Neuronal stem cell (in vitro differentiated cells): Measurements from ENCODE around the gene LITAF.

Experiments used
- DNase-seq: peaks from one replicate; pipeline ENCODE4 v3.0.0-alpha.2; 2013; ENCODE audit warnings: low spot score
- H2AFZ ChIP-seq: one replicate; pipeline ENCODE4 v1.6.1; 2013; ENCODE audit warnings: mild to moderate bottlenecking, low read length, inconsistent platforms
- H2AK5ac ChIP-seq: 2 replicates; pipeline ENCODE4 v1.6.1; 2013; ENCODE audit warnings: low read depth, mild to moderate bottlenecking, inconsistent platforms, low read length, moderate library complexity, mixed read lengths
- H2BK120ac ChIP-seq: 2 replicates; pipeline ENCODE4 v1.6.1; 2013; ENCODE audit warnings: low read depth, mild to moderate bottlenecking, inconsistent platforms, low read length, moderate library complexity, mixed read lengths
- H2BK12ac ChIP-seq: one replicate; pipeline ENCODE4 v1.6.1; 2013; ENCODE audit warnings: low read length, inconsistent platforms
- H2BK15ac ChIP-seq: 2 replicates; pipeline ENCODE4 v1.6.1; 2013; ENCODE audit warnings: mild to moderate bottlenecking, low read length, inconsistent platforms, mixed read lengths
- H2BK5ac ChIP-seq: one replicate; pipeline ENCODE4 v1.6.1; 2013; ENCODE audit warnings: inconsistent platforms, mild to moderate bottlenecking, low read length, moderate library complexity
- H3K14ac ChIP-seq: one replicate; pipeline ENCODE4 v1.6.1; 2013; ENCODE audit warnings: low read length, inconsistent platforms
- H3K18ac ChIP-seq: 2 replicates; pipeline ENCODE4 v1.6.1; 2013; ENCODE audit warnings: low read length, inconsistent platforms
- H3K23ac ChIP-seq: 2 replicates; pipeline ENCODE4 v1.6.1; 2013; ENCODE audit warnings: low read depth, mild to moderate bottlenecking, mixed read lengths, low read length, inconsistent platforms; ENCODE audit not compliant: poor library complexity
- H3K27ac ChIP-seq: replicated peaks from 3 replicates; pipeline ENCODE4 v1.5.1; 2013; ENCODE audit warnings: low read length, inconsistent platforms
- H3K27me3 ChIP-seq, 3 experiments: 2 replicates each; pipeline ENCODE4 v1.6.1; 2013; ENCODE audit warnings: low read length in 3 of 3, mild to moderate bottlenecking in 2 of 3, inconsistent platforms in 1 of 3, low read depth in 1 of 3, mixed read lengths in 1 of 3, moderate library complexity in 1 of 3; ENCODE audit not compliant: control insufficient read depth in 3 of 3, insufficient read depth in 3 of 3
- H3K36me3 ChIP-seq, 2 donors: replicated peaks in 1 of 2; 2 replicates each; pipeline ENCODE4 v1.6.1; 2013; ENCODE audit warnings: low read length in 2 of 2; ENCODE audit not compliant: control insufficient read depth in 2 of 2, insufficient read depth in 2 of 2
- H3K4ac ChIP-seq: 2 replicates; pipeline ENCODE4 v1.6.1; 2013; ENCODE audit warnings: inconsistent platforms, mild to moderate bottlenecking, low read length, moderate library complexity
- H3K4me1 ChIP-seq, 2 donors: 1 replicate in 1 of 2; 2 replicates in 1 of 2; pipeline ENCODE4 v1.6.1; 2013; ENCODE audit warnings: low read length in 2 of 2, low read depth in 1 of 2; ENCODE audit not compliant: control insufficient read depth in 2 of 2, insufficient read depth in 1 of 2
- H3K4me2 ChIP-seq: one replicate; pipeline ENCODE4 v1.6.1; 2013; ENCODE audit warnings: mild to moderate bottlenecking, low read length, inconsistent platforms; ENCODE audit not compliant: insufficient read depth, poor library complexity, severe bottlenecking
- H3K4me3 ChIP-seq, 2 donors: 2 replicates each; pipeline ENCODE4 v1.5.1; 2013; ENCODE audit warnings: low read length in 2 of 2, mild to moderate bottlenecking in 2 of 2, inconsistent platforms in 1 of 2, moderate library complexity in 1 of 2
- H3K79me1 ChIP-seq: one replicate; pipeline ENCODE4 v1.6.1; 2013; ENCODE audit warnings: low read depth, mild to moderate bottlenecking, inconsistent platforms, low read length, moderate library complexity
- H3K9ac ChIP-seq: one replicate; pipeline ENCODE4 v1.6.1; 2013; ENCODE audit warnings: mild to moderate bottlenecking, low read depth, low read length, inconsistent platforms; ENCODE audit not compliant: poor library complexity
- H3K9me3 ChIP-seq, 2 donors: replicated peaks in 1 of 2; 2 replicates each; pipeline versions ENCODE3 to v1.6.1; 2013; ENCODE audit warnings: low read length in 2 of 2, mild to moderate bottlenecking in 2 of 2, inconsistent platforms in 1 of 2, low read depth in 1 of 2, mixed read lengths in 1 of 2, moderate library complexity in 1 of 2; ENCODE audit not compliant: control insufficient read depth in 2 of 2, insufficient read depth in 1 of 2
- H4K8ac ChIP-seq: one replicate; pipeline ENCODE4 v1.6.1; 2013; ENCODE audit warnings: low read depth, mild to moderate bottlenecking, inconsistent platforms, low read length, moderate library complexity
- H4K91ac ChIP-seq: one replicate; pipeline ENCODE4 v1.6.1; 2013; ENCODE audit warnings: low read length, low read depth, mild to moderate bottlenecking, inconsistent platforms; ENCODE audit not compliant: poor library complexity
- WGBS, 2 donors: extraction: QIAGEN DNeasy Blood & Tissue Kit; methylation state at CpG; one replicate each; pipeline ENCODE4 v1.1.7; 2013; ENCODE audit warnings: missing lambda C conversion rate in 2 of 2, mixed read lengths in 1 of 2; ENCODE audit not compliant: insufficient read length in 2 of 2, insufficient replicate concordance in 1 of 2; ENCODE audit errors: extremely low coverage in 2 of 2; 5-methylcytosine and 5-hydroxymethylcytosine counted together

The LITAF gene

GRCh38 chr16:11570806-11571205 lies 15.9 kb downstream of the LITAF start:
- Histone ChIP-seq H4K91ac (no peak overlapping the region), H4K8ac (no peak overlapping the region), H3K14ac (no peak overlapping the region), H2BK120ac (no peak overlapping the region), H2AFZ (no peak overlapping the region), H3K4ac (no peak overlapping the region), H2BK12ac (no peak overlapping the region), H2AK5ac (no peak overlapping the region), H3K79me1 (peaks cover 3% of the 10 kb centered on the region), H3K36me3 (no peaks in the 10 kb centered on the region), H3K4me2 (no peak overlapping the region), H3K9ac (no peak overlapping the region), H2BK5ac (no peak overlapping the region), H2BK15ac (no peak overlapping the region), H3K4me3 (no peak overlapping the region), H3K4me1 (peaks cover 0 to 11% of the 10 kb centered on the region in 2 donors), H3K18ac (no peak overlapping the region), H3K23ac (no peak overlapping the region), H3K27me3 (no peaks in the 10 kb centered on the region), H3K27ac (no peak overlapping the region), H3K9me3 (peaks cover 0 to 3% of the 10 kb centered on the region in 2 donors)
- WGBS, 2 donors, result no CpG with 5 or more reads among the region's 5 CpGs
- no peak for DNase-seq

- H3K79me1 ChIP-seq, result peaks cover 3% of the 10 kb centered on the region
- no peak overlapping the region for H2BK12ac ChIP-seq
- no peak overlapping the region for H2AFZ ChIP-seq
- no CpG with 5 or more reads among the region's 6 CpGs for WGBS, 2 donors
- H3K23ac ChIP-seq, result no peak overlapping the region
- no peak overlapping the region for H3K4ac ChIP-seq
- no peak overlapping the region for H3K18ac ChIP-seq
- no peaks in the 10 kb centered on the region for H3K27me3 ChIP-seq
- H2BK120ac ChIP-seq, result no peak overlapping the region
- no peak overlapping the region for H4K8ac ChIP-seq
- no peak overlapping the region for H4K91ac ChIP-seq
- H3K4me3 ChIP-seq, result no peak overlapping the region
- no peak for DNase-seq
- H3K4me1 ChIP-seq, result peaks cover 0 to 11% of the 10 kb centered on the region in 2 donors
- no peak overlapping the region for H2BK15ac ChIP-seq
- no peak overlapping the region for H3K14ac ChIP-seq
- H3K36me3 ChIP-seq, result no peaks in the 10 kb centered on the region
- H2AK5ac ChIP-seq, result no peak overlapping the region
- no peak overlapping the region for H2BK5ac ChIP-seq
- no peak overlapping the region for H3K4me2 ChIP-seq
- no peak overlapping the region for H3K27ac ChIP-seq
- H3K9me3 ChIP-seq, result peaks cover 0 to 3% of the 10 kb centered on the region in 2 donors
- no peak overlapping the region for H3K9ac ChIP-seq
Observed at GRCh38 chr16:11570258-11570657, 16.5 kb downstream of the LITAF start.

GRCh38 chr16:11566398-11566797 lies 20.3 kb downstream of the LITAF start:
- H2BK120ac ChIP-seq, result no peak overlapping the region
- H2BK5ac ChIP-seq, result no peak overlapping the region
- H3K4ac ChIP-seq, result no peak overlapping the region
- H3K4me2 ChIP-seq, result no peak overlapping the region
- no peak overlapping the region for H2BK15ac ChIP-seq
- H2BK12ac ChIP-seq, result no peak overlapping the region
- H4K8ac ChIP-seq, result no peak overlapping the region
- no peak overlapping the region for H3K4me3 ChIP-seq
- no peak overlapping the region for H2AFZ ChIP-seq
- no peak for DNase-seq
- no peak overlapping the region for H2AK5ac ChIP-seq
- no peaks in the 10 kb centered on the region for H3K27me3 ChIP-seq
- H4K91ac ChIP-seq, result no peak overlapping the region
- H3K9ac ChIP-seq, result no peak overlapping the region
- H3K23ac ChIP-seq, result no peak overlapping the region
- no peak overlapping the region for H3K18ac ChIP-seq
- H3K79me1 ChIP-seq, result no peaks in the 10 kb centered on the region
- H3K4me1 ChIP-seq, result peaks cover 0 to 9% of the 10 kb centered on the region in 2 donors
- H3K36me3 ChIP-seq, result no peaks in the 10 kb centered on the region
- WGBS, 2 donors, result no CpG with 5 or more reads among the region's 9 CpGs
- peaks cover 0 to 2% of the 10 kb centered on the region in 2 donors for H3K9me3 ChIP-seq
- H3K14ac ChIP-seq, result no peak overlapping the region
- no peak overlapping the region for H3K27ac ChIP-seq

- no peak overlapping the region for H3K4ac ChIP-seq
Observed at GRCh38 chr16:11565665-11566064, 21.1 kb downstream of the LITAF start.

More at GRCh38 chr16:11565665-11566064, 21.1 kb downstream of the LITAF start:
- no peak overlapping the region for H3K14ac ChIP-seq
- H3K4me2 ChIP-seq, result no peak overlapping the region
- no peaks in the 10 kb centered on the region for H3K36me3 ChIP-seq
- no peaks in the 10 kb centered on the region for H3K79me1 ChIP-seq
- H2AFZ ChIP-seq, result no peak overlapping the region
- no peak overlapping the region for H3K9ac ChIP-seq
- peaks cover 0 to 2% of the 10 kb centered on the region in 2 donors for H3K9me3 ChIP-seq
- H3K4me3 ChIP-seq, result no peak overlapping the region
- no peak overlapping the region for H2BK120ac ChIP-seq
- H2BK15ac ChIP-seq, result no peak overlapping the region
- no peak for DNase-seq
- H3K4me1 ChIP-seq, result peaks cover 6 to 15% of the 10 kb centered on the region in 2 donors
- no peak overlapping the region for H2AK5ac ChIP-seq
- no peak overlapping the region for H4K91ac ChIP-seq
- no peak overlapping the region for H2BK12ac ChIP-seq
- H3K27ac ChIP-seq, result no peak overlapping the region
- peak overlapping the region; percentile 59 for H3K18ac ChIP-seq
- no peak overlapping the region for H3K23ac ChIP-seq
- WGBS, 2 donors, result no CpG with 5 or more reads among the region's 11 CpGs
- no peak overlapping the region for H2BK5ac ChIP-seq
- H3K27me3 ChIP-seq, result no peaks in the 10 kb centered on the region
- no peak overlapping the region for H4K8ac ChIP-seq
